CD4-positive, alpha-beta T cell treated with Interleukin-10 for 1 hour (primary cell): Measurements from ENCODE around the gene ZNF407.

Experiments
- DNase-seq: peaks from one replicate; pipeline ENCODE4 v3.0.0-alpha.2; 2020

Gene ZNF407

GRCh38 chr18:74796841-74797576 is 199.3 kb downstream of the ZNF407 start:
- no peak for DNase-seq

GRCh38 chr18:74797577-74798151 is 200.0 kb downstream of the ZNF407 start:
- no peak for DNase-seq

- DNase-seq: no peak
These were observed 201.9 kb downstream of the ZNF407 start for GRCh38 chr18:74799542-74799941.

- no peak for DNase-seq
These were observed 202.4 kb downstream of the ZNF407 start for GRCh38 chr18:74800098-74800497.

- DNase-seq: no peak
These were observed 205.4 kb downstream of the ZNF407 start for GRCh38 chr18:74803117-74803516.

- DNase-seq: no peak
These were observed 206.1 kb downstream of the ZNF407 start for GRCh38 chr18:74803769-74804168.

GRCh38 chr18:74804677-74805076 is 207.0 kb downstream of the ZNF407 start:
- DNase-seq: no peak

GRCh38 chr18:74806073-74806472 is 208.4 kb downstream of the ZNF407 start:
- DNase-seq: no peak

GRCh38 chr18:74806700-74807416 is 209.2 kb downstream of the ZNF407 start:
- DNase-seq: no peak

- no peak for DNase-seq
These were observed 219.9 kb downstream of the ZNF407 start for GRCh38 chr18:74817576-74817975.

GRCh38 chr18:74818516-74819175 is 221.0 kb downstream of the ZNF407 start:
- DNase-seq: no peak

GRCh38 chr18:74819433-74820059 is 221.9 kb downstream of the ZNF407 start:
- no peak for DNase-seq

- DNase-seq: no peak
These were observed 222.6 kb downstream of the ZNF407 start for GRCh38 chr18:74820160-74820780.

- DNase-seq: no peak
These were observed 227.8 kb downstream of the ZNF407 start for GRCh38 chr18:74825460-74825859.

- DNase-seq: no peak
These were observed 228.9 kb downstream of the ZNF407 start for GRCh38 chr18:74826572-74826971.

- DNase-seq: no peak
These were observed 230.5 kb downstream of the ZNF407 start for GRCh38 chr18:74828200-74828599.

GRCh38 chr18:74831571-74832250 is 234.0 kb downstream of the ZNF407 start:
- DNase-seq: no peak

- DNase-seq: no peak
These were observed 234.7 kb downstream of the ZNF407 start for GRCh38 chr18:74832381-74832780.

- DNase-seq: no peak
These were observed 235.3 kb downstream of the ZNF407 start for GRCh38 chr18:74832999-74833398.

GRCh38 chr18:74834424-74835309 is 237.0 kb downstream of the ZNF407 start:
- DNase-seq: no peak
